HG02642 (cell line): ENCODE measurements around the gene ZNF746.
"Not testable (repeated sequence)": the region's sequence is repeated elsewhere in the genome, so short reads cannot be mapped to it uniquely, and the experiment has no call there.

Source experiments
- ATAC-seq: cut with Tn5 transposase; IDR thresholded peaks from one replicate; pipeline ENCODE4 v1.9.1; 2021; ENCODE audit warnings: mild to moderate bottlenecking; ENCODE audit not compliant: unreplicated experiment, poor library complexity

The ZNF746 gene

GRCh38 chr7:149460493-149461277 lies 36.9 kb downstream of the ZNF746 start, which contains the start of gene ZNF777:
ZNF777 (minus strand) TSS chr7:149461062; CDS start chr7:149456022, 5,040 bp downstream.
- ATAC-seq: peak; percentile 95

GRCh38 chr7:149459540-149460452 lies 37.8 kb downstream of the ZNF746 start:
- ATAC-seq: peak; percentile 40

- ATAC-seq: no peak
Observed at GRCh38 chr7:149459201-149459539, 38.4 kb downstream of the ZNF746 start.

- no peak for ATAC-seq
Observed at GRCh38 chr7:149458235-149458634, 39.4 kb downstream of the ZNF746 start.

- no peak for ATAC-seq
Observed at GRCh38 chr7:149457766-149458165, 39.8 kb downstream of the ZNF746 start.

GRCh38 chr7:149456506-149457421 lies 40.8 kb downstream of the ZNF746 start:
- no peak for ATAC-seq

- ATAC-seq: no peak
Observed at GRCh38 chr7:149455175-149455950, 42.2 kb downstream of the ZNF746 start.

- ATAC-seq: no peak
Observed at GRCh38 chr7:149454750-149455149, 42.9 kb downstream of the ZNF746 start.

- no peak for ATAC-seq
Observed at GRCh38 chr7:149454006-149454405, 43.6 kb downstream of the ZNF746 start.

GRCh38 chr7:149450821-149451220 lies 46.8 kb downstream of the ZNF746 start:
- ATAC-seq: no peak

GRCh38 chr7:149449897-149450296 lies 47.7 kb downstream of the ZNF746 start:
- ATAC-seq: no peak

- ATAC-seq: no peak
Observed at GRCh38 chr7:149448961-149449360, 48.6 kb downstream of the ZNF746 start.

GRCh38 chr7:149446026-149446425 lies 51.6 kb downstream of the ZNF746 start:
- ATAC-seq: not testable (repeated sequence)

GRCh38 chr7:149444287-149444686 lies 53.3 kb downstream of the ZNF746 start:
- ATAC-seq: no peak

- ATAC-seq: no peak
Observed at GRCh38 chr7:149443523-149443922, 54.1 kb downstream of the ZNF746 start.

GRCh38 chr7:149442924-149443323 lies 54.7 kb downstream of the ZNF746 start:
- ATAC-seq: no peak

GRCh38 chr7:149440222-149440621 lies 57.4 kb downstream of the ZNF746 start:
- no peak for ATAC-seq

GRCh38 chr7:149436358-149436757 lies 61.3 kb downstream of the ZNF746 start:
- ATAC-seq: no peak

GRCh38 chr7:149433124-149433523 lies 64.5 kb downstream of the ZNF746 start:
- ATAC-seq: no peak
